ENCODE data around the gene DELE1. TPM values are rescaled to one million over a fixed set of nuclear protein-coding genes. Genes with fewer than 3 reads are reported as not detected.

DELE1 gene
- total and polyA plus RNA-seq, 2 donors (not counting 3 experiments of a cell fraction or from before 2014, with no cell fraction given), result 105 to 121 TPM

DNA sequence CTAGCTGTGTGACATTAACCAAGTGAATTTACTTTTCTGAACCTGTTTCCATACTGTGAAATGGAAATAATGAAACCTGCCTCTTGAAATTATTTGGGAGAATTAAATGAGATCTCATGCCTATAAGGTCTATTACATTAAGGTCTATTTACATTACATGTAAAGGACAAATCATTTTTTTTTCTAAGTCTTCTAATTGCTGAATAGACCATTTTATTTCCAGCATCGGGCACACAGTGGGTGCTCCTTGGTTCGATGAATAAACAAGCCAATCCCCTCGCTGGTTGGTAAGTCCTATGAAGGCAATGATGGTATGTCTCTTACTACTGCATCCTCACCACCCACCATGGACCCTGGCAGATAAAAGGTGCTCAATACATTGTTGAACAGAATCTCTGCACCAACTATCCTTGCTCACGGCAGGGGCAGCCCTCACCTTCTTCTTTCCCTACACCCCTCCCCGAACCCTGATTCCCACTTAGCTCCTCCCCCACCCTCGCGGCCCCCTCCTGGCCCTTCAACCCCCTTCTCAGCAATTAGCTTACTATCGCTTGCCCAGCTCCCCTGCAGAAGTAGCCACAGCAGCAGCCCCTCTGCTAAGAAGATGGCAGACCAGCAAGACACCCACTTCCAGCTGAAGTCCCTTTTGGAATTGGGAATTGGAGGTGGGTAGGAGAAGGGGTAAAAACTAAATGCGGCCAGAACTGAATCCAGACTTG is 48.5 kb upstream of the DELE1 start:
- dilution Hi-C loops (cut with MboI; ENCODE audit: extremely low pct_ligation_motif_present, low sequenced_read_pairs), result loop anchor here (25.0 kb wide), 1 partner anchor 138 kb away; no protein-coding TSS in a partner anchor
- H3K9me1 ChIP-seq (replicated peaks; ENCODE audit: control insufficient read depth, extremely low read depth, insufficient read depth, low read length), result no peaks in the 10 kb centered on the region
- no peak overlapping the region for H3K27ac ChIP-seq (ENCODE audit: insufficient read depth, low read depth, low read length)
- intact Hi-C loops (cut with micrococcal nuclease), result loop anchor here (5.0 kb wide), 1 partner anchor 38 kb away; no protein-coding TSS in a partner anchor
- H3K9me3 ChIP-seq (replicated peaks; ENCODE audit: control insufficient read depth, insufficient read depth, low read length), result no peaks in the 10 kb centered on the region
- FAIRE-seq (peak; percentile 8), DNase-seq (ENCODE audit: low read depth, low spot score) (no peak)
- no peaks in the 10 kb centered on the region for H4K20me1 ChIP-seq (replicated peaks; ENCODE audit: control insufficient read depth, extremely low read depth, insufficient read depth, low read length)
- peak overlapping the region; percentile 32 to 65 (median 59) for H3K4me3 ChIP-seq (replicated peaks in 1 of 3; ENCODE audit: insufficient read depth in 1 of 3, low read depth in 1 of 3, low read length in 3 of 3)
- no peak overlapping the region for H2AFZ ChIP-seq (ENCODE audit: low read depth, low read length)
- peaks cover 43% of the 10 kb centered on the region for H3K4me1 ChIP-seq (ENCODE audit: control insufficient read depth, extremely low read depth, insufficient read depth, low read length)
- H3K79me2 ChIP-seq (ENCODE audit: control insufficient read depth, insufficient read depth, low read length), result peaks cover 72% of the 10 kb centered on the region
- peaks cover 0 to 3% of the 10 kb centered on the region in 2 experiments for H3K27me3 ChIP-seq (ENCODE audit: control insufficient read depth in 2 of 2, insufficient read depth in 2 of 2, low read length in 2 of 2)
- BruUV-seq (replicated peaks), result no TSS peak
- peaks cover 0 to 2% of the 10 kb centered on the region in 2 experiments for H3K36me3 ChIP-seq (ENCODE audit: control insufficient read depth in 2 of 2, extremely low read depth in 1 of 2, insufficient read depth in 2 of 2, low read length in 2 of 2)
- H3K4me2 ChIP-seq (ENCODE audit: insufficient read depth, low read length), result peak overlapping the region; percentile 40
- no peak for TF ChIP-seq POLR2A (IDR thresholded peaks at IDR 0.05; ENCODE audit: low read depth, low read length)
- no peak for TF ChIP-seq EZH2 (IDR thresholded peaks at IDR 0.05; ENCODE audit: borderline replicate concordance, low read depth, low read length, severe bottlenecking)
- no peak for TF ChIP-seq JUN (IDR thresholded peaks at IDR 0.05; ENCODE audit: borderline replicate concordance, insufficient read depth, insufficient read length, low read depth)
- TF ChIP-seq MYC (IDR thresholded peaks at IDR 0.05; ENCODE audit: low read depth, low read length), result no peak
- TF ChIP-seq GATA2 (IDR thresholded peaks at IDR 0.05; ENCODE audit: insufficient read depth, insufficient read length, low read depth, low read length), result no peak
- TF ChIP-seq, protein P1, sequence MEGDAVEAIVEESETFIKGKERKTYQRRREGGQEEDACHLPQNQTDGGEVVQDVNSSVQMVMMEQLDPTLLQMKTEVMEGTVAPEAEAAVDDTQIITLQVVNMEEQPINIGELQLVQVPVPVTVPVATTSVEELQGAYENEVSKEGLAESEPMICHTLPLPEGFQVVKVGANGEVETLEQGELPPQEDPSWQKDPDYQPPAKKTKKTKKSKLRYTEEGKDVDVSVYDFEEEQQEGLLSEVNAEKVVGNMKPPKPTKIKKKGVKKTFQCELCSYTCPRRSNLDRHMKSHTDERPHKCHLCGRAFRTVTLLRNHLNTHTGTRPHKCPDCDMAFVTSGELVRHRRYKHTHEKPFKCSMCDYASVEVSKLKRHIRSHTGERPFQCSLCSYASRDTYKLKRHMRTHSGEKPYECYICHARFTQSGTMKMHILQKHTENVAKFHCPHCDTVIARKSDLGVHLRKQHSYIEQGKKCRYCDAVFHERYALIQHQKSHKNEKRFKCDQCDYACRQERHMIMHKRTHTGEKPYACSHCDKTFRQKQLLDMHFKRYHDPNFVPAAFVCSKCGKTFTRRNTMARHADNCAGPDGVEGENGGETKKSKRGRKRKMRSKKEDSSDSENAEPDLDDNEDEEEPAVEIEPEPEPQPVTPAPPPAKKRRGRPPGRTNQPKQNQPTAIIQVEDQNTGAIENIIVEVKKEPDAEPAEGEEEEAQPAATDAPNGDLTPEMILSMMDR (IDR thresholded peaks at IDR 0.05; ENCODE audit: extremely low read depth in 1 of 2, insufficient read depth in 1 of 2, low read depth in 1 of 2, low read length in 2 of 2), result no peak
- ChIA-PET POLR2A (no interaction called here), CTCF (interaction anchor here (1.0 to 8.4 kb wide), 3 partner anchors 69 to 120 kb away, joined by 3 to 217 read pairs (median 4); partner anchors contain the start of gene RNF14)
- H3K9ac ChIP-seq (replicated peaks; ENCODE audit: extremely low read depth, insufficient read depth, low read length), result peak overlapping the region; percentile 68

Data from endothelial cell of umbilical vein (primary cell).